ENCODE results near the gene TMEM223.

DNA sequence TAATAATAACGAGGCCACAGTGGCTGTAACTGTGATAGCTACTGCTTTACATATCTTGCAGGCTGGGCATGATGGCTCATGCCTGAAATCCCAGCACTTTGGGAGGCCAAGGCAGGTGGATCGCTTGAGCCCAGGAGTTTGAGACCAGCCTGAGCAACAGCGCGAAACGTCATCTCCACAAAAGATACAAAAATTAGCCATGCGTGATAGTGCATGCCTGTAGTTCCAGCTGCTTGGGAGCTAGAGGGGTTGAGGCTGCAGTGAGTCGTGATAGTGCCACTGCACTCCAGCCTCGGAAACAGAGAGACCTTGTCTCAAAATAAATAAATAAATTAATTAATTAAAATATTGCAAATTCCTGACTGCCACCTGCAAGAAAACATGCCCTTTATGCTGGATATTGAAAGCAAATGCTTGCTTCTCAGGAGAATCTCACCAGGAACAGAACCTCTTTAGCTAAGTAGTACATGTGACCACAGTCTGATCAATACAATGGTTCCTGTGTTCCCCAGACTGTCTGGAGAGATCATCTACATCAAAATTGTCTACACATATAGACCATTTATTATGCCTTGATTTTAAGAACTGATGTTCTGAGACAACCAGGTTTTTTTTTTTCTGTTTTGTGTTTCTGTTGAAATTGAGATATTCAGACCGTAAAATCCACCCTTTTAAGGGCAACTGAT lies 44.2 kb downstream of the TMEM223 start:
- TF ChIP-seq EP300 (conservative IDR thresholded peaks at IDR 0.05; ENCODE audit: poor library complexity, severe bottlenecking) = no peak
- TF ChIP-seq, protein P1, sequence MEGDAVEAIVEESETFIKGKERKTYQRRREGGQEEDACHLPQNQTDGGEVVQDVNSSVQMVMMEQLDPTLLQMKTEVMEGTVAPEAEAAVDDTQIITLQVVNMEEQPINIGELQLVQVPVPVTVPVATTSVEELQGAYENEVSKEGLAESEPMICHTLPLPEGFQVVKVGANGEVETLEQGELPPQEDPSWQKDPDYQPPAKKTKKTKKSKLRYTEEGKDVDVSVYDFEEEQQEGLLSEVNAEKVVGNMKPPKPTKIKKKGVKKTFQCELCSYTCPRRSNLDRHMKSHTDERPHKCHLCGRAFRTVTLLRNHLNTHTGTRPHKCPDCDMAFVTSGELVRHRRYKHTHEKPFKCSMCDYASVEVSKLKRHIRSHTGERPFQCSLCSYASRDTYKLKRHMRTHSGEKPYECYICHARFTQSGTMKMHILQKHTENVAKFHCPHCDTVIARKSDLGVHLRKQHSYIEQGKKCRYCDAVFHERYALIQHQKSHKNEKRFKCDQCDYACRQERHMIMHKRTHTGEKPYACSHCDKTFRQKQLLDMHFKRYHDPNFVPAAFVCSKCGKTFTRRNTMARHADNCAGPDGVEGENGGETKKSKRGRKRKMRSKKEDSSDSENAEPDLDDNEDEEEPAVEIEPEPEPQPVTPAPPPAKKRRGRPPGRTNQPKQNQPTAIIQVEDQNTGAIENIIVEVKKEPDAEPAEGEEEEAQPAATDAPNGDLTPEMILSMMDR (IDR thresholded peaks at IDR 0.05; ENCODE audit: poor library complexity, severe bottlenecking) = no peak
- no peak for TF ChIP-seq RAD21 (conservative IDR thresholded peaks at IDR 0.05)

All from neural cell (in vitro differentiated cells).